SK-N-SH (cell line): ENCODE data around the gene EEIG1. TPM values are rescaled to one million over a fixed set of nuclear protein-coding genes. Genes with fewer than 3 reads are reported as not detected.

Experiments
- ELF1 ChIP-seq: IDR thresholded peaks from 2 replicates; pipeline ENCODE4 v1.4.0; 2012
- FOXJ3 ChIP-seq: sonication (generic); formaldehyde crosslinking; IDR thresholded peaks from 2 replicates; pipeline ENCODE4 v1.5.1; 2020; ENCODE audit warnings: mild to moderate bottlenecking, missing genetic modification reagents
- GABPA ChIP-seq: IDR thresholded peaks from 2 replicates; pipeline ENCODE4 v1.4.0; 2012; ENCODE audit warnings: low read depth, mild to moderate bottlenecking
- JUND ChIP-seq: IDR thresholded peaks from 2 replicates; pipeline ENCODE4 v1.4.0; 2012
- MEF2A ChIP-seq: IDR thresholded peaks from 2 replicates; pipeline ENCODE4 v1.4.0; 2012; ENCODE audit warnings: low read depth, borderline replicate concordance
- MXI1 ChIP-seq: IDR thresholded peaks from 2 replicates; pipeline ENCODE4 v1.6.1; 2012; ENCODE audit warnings: mild to moderate bottlenecking, low read depth, low read length, improper control_type of control experiment
- NFIC ChIP-seq: IDR thresholded peaks from 2 replicates; pipeline ENCODE4 v1.4.0; 2012; ENCODE audit warnings: borderline replicate concordance
- NRF1 ChIP-seq: IDR thresholded peaks from 2 replicates; pipeline ENCODE4 v1.6.1; 2012; ENCODE audit warnings: low read depth, mild to moderate bottlenecking, low read length
- RAD21 ChIP-seq: IDR thresholded peaks from 2 replicates; pipeline ENCODE4 v1.6.1; 2012; ENCODE audit warnings: mild to moderate bottlenecking, low read length
- RXRA ChIP-seq: IDR thresholded peaks from 2 replicates; pipeline ENCODE4 v1.4.0; 2012; ENCODE audit warnings: low read depth, mild to moderate bottlenecking, borderline replicate concordance
- SMC3 ChIP-seq: IDR thresholded peaks from 2 replicates; pipeline ENCODE4 v1.6.1; 2012; ENCODE audit warnings: low read depth, low read length, improper control_type of control experiment
- TAF1 ChIP-seq: IDR thresholded peaks from 2 replicates; pipeline ENCODE4 v1.6.1; 2012; ENCODE audit warnings: low read depth, mild to moderate bottlenecking, low read length, moderate library complexity, borderline replicate concordance
- TCF12 ChIP-seq: IDR thresholded peaks from 2 replicates; pipeline ENCODE4 v1.4.0; 2012
- TEAD4 ChIP-seq: IDR thresholded peaks from 2 replicates; pipeline ENCODE4 v1.4.0; 2012; ENCODE audit warnings: mild to moderate bottlenecking, borderline replicate concordance; ENCODE audit not compliant: insufficient read depth
- polyA plus RNA-seq, 3 experiments: library from polyadenylated mRNA; depleted of rRNA; stranded (reverse); fragments of >200 nt; gene quantifications; 2 replicates each; pipeline ENCODE4 v1.2.3, GENCODE V29; 2012
- TF ChIP-seq, protein P1 (sequence below): fragments of 150-350 bp; IDR thresholded peaks from 2 replicates; pipeline ENCODE4 v1.6.1; 2017; ENCODE audit warnings: antibody characterized with exemption, low read length, low read depth, borderline replicate concordance
- TF ChIP-seq, protein P2 (sequence below): fragments of 200-600 bp; sonication (generic); IDR thresholded peaks from 2 replicates; pipeline ENCODE4 v1.6.1; 2017; ENCODE audit warnings: antibody characterized with exemption, mild to moderate bottlenecking, moderate library complexity
- TF ChIP-seq, protein P3 (sequence below): IDR thresholded peaks from 2 replicates; pipeline ENCODE4 v1.6.1; 2012; ENCODE audit warnings: mild to moderate bottlenecking, low read depth, low read length, moderate library complexity
- TF ChIP-seq, protein P4 (sequence below): fragments of 150-350 bp; IDR thresholded peaks from 2 replicates; pipeline ENCODE4 v1.6.1; 2016; ENCODE audit warnings: mild to moderate bottlenecking, low read depth, low read length

EEIG1 gene
- polyA plus RNA-seq, 1 of the 3 experiments (the other 2 are of a cell fraction), result 26.2 TPM

DNA sequence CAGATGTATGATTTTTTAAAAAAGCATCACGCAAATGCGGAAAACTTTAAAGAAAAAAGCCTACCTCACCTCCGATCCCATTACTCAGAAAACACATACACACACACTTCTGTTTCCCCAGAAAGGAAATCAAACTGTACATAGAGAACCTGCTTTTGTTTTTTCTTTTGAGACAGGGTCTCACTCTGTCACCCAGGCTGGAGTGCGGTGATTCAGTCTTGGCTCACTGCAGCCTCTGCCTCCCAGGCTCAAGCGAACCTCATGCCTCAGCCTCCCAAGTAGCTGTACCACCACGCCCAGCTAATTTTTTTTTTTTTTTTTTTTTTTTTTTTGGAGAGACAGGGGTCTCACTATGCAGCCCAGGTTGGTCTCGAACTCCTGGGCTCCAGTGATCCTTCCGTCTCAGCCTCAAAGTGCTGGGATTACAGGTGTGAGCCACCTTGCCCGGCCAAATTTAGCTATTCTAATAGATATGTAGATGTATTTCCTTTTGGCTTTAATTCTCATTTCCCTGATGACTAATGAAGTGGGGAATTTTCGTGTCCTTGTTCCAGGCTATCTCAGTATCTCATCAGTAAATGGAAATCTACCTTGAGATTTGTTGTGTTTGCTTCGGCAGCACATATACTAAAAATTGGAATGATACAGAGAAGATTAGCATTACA is 25.7 kb upstream of the EEIG1 start (continued):
- TF ChIP-seq, protein P1, sequence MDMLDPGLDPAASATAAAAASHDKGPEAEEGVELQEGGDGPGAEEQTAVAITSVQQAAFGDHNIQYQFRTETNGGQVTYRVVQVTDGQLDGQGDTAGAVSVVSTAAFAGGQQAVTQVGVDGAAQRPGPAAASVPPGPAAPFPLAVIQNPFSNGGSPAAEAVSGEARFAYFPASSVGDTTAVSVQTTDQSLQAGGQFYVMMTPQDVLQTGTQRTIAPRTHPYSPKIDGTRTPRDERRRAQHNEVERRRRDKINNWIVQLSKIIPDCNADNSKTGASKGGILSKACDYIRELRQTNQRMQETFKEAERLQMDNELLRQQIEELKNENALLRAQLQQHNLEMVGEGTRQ, result no peak
- no peak for TF ChIP-seq FOXJ3
- no peak for TF ChIP-seq RXRA
- TF ChIP-seq, protein P2, sequence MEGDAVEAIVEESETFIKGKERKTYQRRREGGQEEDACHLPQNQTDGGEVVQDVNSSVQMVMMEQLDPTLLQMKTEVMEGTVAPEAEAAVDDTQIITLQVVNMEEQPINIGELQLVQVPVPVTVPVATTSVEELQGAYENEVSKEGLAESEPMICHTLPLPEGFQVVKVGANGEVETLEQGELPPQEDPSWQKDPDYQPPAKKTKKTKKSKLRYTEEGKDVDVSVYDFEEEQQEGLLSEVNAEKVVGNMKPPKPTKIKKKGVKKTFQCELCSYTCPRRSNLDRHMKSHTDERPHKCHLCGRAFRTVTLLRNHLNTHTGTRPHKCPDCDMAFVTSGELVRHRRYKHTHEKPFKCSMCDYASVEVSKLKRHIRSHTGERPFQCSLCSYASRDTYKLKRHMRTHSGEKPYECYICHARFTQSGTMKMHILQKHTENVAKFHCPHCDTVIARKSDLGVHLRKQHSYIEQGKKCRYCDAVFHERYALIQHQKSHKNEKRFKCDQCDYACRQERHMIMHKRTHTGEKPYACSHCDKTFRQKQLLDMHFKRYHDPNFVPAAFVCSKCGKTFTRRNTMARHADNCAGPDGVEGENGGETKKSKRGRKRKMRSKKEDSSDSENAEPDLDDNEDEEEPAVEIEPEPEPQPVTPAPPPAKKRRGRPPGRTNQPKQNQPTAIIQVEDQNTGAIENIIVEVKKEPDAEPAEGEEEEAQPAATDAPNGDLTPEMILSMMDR, result no peak
- TF ChIP-seq, protein P3, sequence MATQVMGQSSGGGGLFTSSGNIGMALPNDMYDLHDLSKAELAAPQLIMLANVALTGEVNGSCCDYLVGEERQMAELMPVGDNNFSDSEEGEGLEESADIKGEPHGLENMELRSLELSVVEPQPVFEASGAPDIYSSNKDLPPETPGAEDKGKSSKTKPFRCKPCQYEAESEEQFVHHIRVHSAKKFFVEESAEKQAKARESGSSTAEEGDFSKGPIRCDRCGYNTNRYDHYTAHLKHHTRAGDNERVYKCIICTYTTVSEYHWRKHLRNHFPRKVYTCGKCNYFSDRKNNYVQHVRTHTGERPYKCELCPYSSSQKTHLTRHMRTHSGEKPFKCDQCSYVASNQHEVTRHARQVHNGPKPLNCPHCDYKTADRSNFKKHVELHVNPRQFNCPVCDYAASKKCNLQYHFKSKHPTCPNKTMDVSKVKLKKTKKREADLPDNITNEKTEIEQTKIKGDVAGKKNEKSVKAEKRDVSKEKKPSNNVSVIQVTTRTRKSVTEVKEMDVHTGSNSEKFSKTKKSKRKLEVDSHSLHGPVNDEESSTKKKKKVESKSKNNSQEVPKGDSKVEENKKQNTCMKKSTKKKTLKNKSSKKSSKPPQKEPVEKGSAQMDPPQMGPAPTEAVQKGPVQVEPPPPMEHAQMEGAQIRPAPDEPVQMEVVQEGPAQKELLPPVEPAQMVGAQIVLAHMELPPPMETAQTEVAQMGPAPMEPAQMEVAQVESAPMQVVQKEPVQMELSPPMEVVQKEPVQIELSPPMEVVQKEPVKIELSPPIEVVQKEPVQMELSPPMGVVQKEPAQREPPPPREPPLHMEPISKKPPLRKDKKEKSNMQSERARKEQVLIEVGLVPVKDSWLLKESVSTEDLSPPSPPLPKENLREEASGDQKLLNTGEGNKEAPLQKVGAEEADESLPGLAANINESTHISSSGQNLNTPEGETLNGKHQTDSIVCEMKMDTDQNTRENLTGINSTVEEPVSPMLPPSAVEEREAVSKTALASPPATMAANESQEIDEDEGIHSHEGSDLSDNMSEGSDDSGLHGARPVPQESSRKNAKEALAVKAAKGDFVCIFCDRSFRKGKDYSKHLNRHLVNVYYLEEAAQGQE, result no peak
- TF ChIP-seq ELF1, result no peak
- TF ChIP-seq MEF2A, result no peak
- TF ChIP-seq NRF1, result no peak
- TF ChIP-seq TAF1, result no peak
- TF ChIP-seq RAD21, result no peak
- peak; percentile 65 for TF ChIP-seq TCF12
- TF ChIP-seq MXI1, result no peak
- peak; percentile 61 for TF ChIP-seq JUND
- TF ChIP-seq SMC3, result no peak
- TF ChIP-seq, protein P4, sequence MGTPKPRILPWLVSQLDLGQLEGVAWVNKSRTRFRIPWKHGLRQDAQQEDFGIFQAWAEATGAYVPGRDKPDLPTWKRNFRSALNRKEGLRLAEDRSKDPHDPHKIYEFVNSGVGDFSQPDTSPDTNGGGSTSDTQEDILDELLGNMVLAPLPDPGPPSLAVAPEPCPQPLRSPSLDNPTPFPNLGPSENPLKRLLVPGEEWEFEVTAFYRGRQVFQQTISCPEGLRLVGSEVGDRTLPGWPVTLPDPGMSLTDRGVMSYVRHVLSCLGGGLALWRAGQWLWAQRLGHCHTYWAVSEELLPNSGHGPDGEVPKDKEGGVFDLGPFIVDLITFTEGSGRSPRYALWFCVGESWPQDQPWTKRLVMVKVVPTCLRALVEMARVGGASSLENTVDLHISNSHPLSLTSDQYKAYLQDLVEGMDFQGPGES, result no peak
- 0 out of 2 replicates have a peak, but pooled peaks have one; percentile 28 for TF ChIP-seq TEAD4
- TF ChIP-seq NFIC, result peak; percentile 75
- no peak for TF ChIP-seq GABPA
